Vagina (tissue), 2 donors: ENCODE data around the gene RTF2. TPM values are rescaled to one million over a fixed set of nuclear protein-coding genes. Genes with fewer than 3 reads are reported as not detected.
"Not testable (repeated sequence)": the region's sequence is repeated elsewhere in the genome, so short reads cannot be mapped to it uniquely, and the experiment has no call there.

Source experiments
- DNase-seq, 2 donors: peaks; one replicate each; pipeline ENCODE4 v3.0.0-alpha.2; 2017; ENCODE audit errors: extremely low spot score in 2 of 2
- H3K27ac ChIP-seq: fragments of 200-600 bp; sonication (generic); one replicate; pipeline ENCODE4 v1.5.1; 2019
- H3K27me3 ChIP-seq: fragments of 200-600 bp; sonication (generic); one replicate; pipeline ENCODE4 v1.5.1; 2019
- H3K36me3 ChIP-seq, 2 donors: fragments of 200-600 bp; sonication (generic); one replicate each; pipeline ENCODE4 v1.5.1; 2017 to 2019
- H3K4me1 ChIP-seq: fragments of 200-600 bp; sonication (generic); one replicate; pipeline ENCODE4 v1.5.1; 2019
- H3K4me3 ChIP-seq, 2 donors: fragments of 200-600 bp; sonication (generic); 1 replicate in 1 of 2; 2 replicates in 1 of 2; pipeline ENCODE4 v1.5.1; 2016 to 2019
- H3K9me3 ChIP-seq: fragments of 200-600 bp; sonication (generic); one replicate; pipeline ENCODE4 v1.5.1; 2019
- POLR2A ChIP-seq, 2 donors: fragments of 450-650 bp; IDR thresholded peaks; one replicate each; pipeline ENCODE4 v1.6.1; 2017; ENCODE audit warnings: antibody characterized with exemption in 2 of 2, mild to moderate bottlenecking in 2 of 2, moderate library complexity in 2 of 2
- POLR2AphosphoS5 ChIP-seq, 2 donors: sonication (generic); formaldehyde crosslinking; IDR thresholded peaks; one replicate each; pipeline ENCODE4 v1.9.0; 2017; ENCODE audit warnings: antibody characterized with exemption in 2 of 2, mild to moderate bottlenecking in 2 of 2, low read depth in 1 of 2; ENCODE audit not compliant: insufficient read depth in 1 of 2
- intact Hi-C: fragments of 100-400 bp; cut with DNase I; formaldehyde crosslinking; loops from one replicate; pipeline ENCODE4 v1.15.1; 2023
- total RNA-seq: library from RNA; depleted of rRNA; stranded (reverse); fragments of >200 nt; gene quantifications from one replicate; pipeline ENCODE4 v1.2.3, GENCODE V29; 2016
- TF ChIP-seq, protein P1 (sequence below), 3 experiments: fragments of 450-650 bp in 2 of 3; fragments of 200-600 bp in 1 of 3; sonication (generic) in 1 of 3; IDR thresholded peaks; one replicate each; pipeline ENCODE4 v1.5.1; 2017 to 2019; ENCODE audit warnings: antibody characterized with exemption in 3 of 3, mild to moderate bottlenecking in 2 of 3, moderate library complexity in 2 of 3

The RTF2 gene
- total RNA-seq, 1 donor from 2014 or later: 47.1 TPM

GRCh38 chr20:56522311-56522710, 53.9 kb downstream of the RTF2 start:
- DNase-seq: no peak
- Histone ChIP-seq H3K4me1 (no peaks in the 10 kb centered on the region), H3K27me3 (no peaks in the 10 kb centered on the region), H3K9me3 (peaks cover 8% of the 10 kb centered on the region), H3K4me3 (no peak overlapping the region), H3K27ac (no peak overlapping the region), H3K36me3 (peaks cover 4 to 34% of the 10 kb centered on the region in 2 donors)
- TF ChIP-seq POLR2A (IDR thresholded peaks at IDR 0.05) (no peak), POLR2AphosphoS5 (IDR thresholded peaks at IDR 0.05; ENCODE audit: insufficient read depth in 1 of 2, low read depth in 1 of 2) (no peak)
- TF ChIP-seq, protein P1, sequence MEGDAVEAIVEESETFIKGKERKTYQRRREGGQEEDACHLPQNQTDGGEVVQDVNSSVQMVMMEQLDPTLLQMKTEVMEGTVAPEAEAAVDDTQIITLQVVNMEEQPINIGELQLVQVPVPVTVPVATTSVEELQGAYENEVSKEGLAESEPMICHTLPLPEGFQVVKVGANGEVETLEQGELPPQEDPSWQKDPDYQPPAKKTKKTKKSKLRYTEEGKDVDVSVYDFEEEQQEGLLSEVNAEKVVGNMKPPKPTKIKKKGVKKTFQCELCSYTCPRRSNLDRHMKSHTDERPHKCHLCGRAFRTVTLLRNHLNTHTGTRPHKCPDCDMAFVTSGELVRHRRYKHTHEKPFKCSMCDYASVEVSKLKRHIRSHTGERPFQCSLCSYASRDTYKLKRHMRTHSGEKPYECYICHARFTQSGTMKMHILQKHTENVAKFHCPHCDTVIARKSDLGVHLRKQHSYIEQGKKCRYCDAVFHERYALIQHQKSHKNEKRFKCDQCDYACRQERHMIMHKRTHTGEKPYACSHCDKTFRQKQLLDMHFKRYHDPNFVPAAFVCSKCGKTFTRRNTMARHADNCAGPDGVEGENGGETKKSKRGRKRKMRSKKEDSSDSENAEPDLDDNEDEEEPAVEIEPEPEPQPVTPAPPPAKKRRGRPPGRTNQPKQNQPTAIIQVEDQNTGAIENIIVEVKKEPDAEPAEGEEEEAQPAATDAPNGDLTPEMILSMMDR (IDR thresholded peaks at IDR 0.05): no peak
- intact Hi-C loops: no loop called here

- peaks cover 0 to 14% of the 10 kb centered on the region in 2 donors for H3K36me3 ChIP-seq
- H3K27ac ChIP-seq, H3K9me3 ChIP-seq, DNase-seq, intact Hi-C loops, H3K27me3 ChIP-seq, H3K4me3 ChIP-seq, H3K4me1 ChIP-seq: not testable (repeated sequence)
These were observed 56.0 kb downstream of the RTF2 start, which contains the start of gene FAM209A for GRCh38 chr20:56524444-56524843. Gene FAM209A, plus strand, starts transcription at chr20:56524744. Its CDS starts 65 bp downstream, at chr20:56524809.

DNA sequence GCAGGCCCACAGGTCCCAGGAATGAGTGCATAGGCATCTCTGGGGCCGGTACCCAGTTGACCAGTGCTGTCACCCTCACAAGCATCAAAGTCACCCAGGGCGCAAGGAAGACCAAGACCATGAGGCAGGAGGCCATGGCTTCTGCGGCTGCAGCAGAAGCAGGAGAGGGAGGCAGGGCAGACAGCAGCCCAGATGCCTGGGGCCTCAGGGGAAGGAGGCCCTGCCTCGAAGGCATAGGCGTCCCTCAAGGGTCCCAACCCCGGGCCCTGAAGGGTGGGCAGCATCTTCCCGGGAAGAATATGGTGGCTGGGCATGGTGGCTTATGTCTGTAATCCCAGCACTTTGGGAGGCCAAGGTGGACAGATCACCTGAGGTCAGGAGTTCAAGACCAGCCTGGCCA, 59.1 kb downstream of the RTF2 start:
- DNase-seq: no peak
- no peaks in the 10 kb centered on the region for H3K9me3 ChIP-seq
- no peaks in the 10 kb centered on the region for H3K27me3 ChIP-seq
- no peak overlapping the region for H3K4me3 ChIP-seq
- no peaks in the 10 kb centered on the region for H3K36me3 ChIP-seq
- intact Hi-C loops: no loop called here
- H3K27ac ChIP-seq: no peak overlapping the region
- H3K4me1 ChIP-seq: no peaks in the 10 kb centered on the region
- TF ChIP-seq POLR2AphosphoS5 (IDR thresholded peaks at IDR 0.05; ENCODE audit: insufficient read depth in 1 of 2, low read depth in 1 of 2) (no peak), POLR2A (IDR thresholded peaks at IDR 0.05) (no peak)
- TF ChIP-seq, protein P1 (IDR thresholded peaks at IDR 0.05): no peak

- DNase-seq, H3K4me1 ChIP-seq, intact Hi-C loops: not testable (repeated sequence)
These were observed 64.5 kb downstream of the RTF2 start, which contains the start of gene FAM209B for GRCh38 chr20:56532946-56533345. Gene FAM209B, plus strand, starts transcription at chr20:56533246. Its CDS starts 96 bp downstream, at chr20:56533342.

DNA sequence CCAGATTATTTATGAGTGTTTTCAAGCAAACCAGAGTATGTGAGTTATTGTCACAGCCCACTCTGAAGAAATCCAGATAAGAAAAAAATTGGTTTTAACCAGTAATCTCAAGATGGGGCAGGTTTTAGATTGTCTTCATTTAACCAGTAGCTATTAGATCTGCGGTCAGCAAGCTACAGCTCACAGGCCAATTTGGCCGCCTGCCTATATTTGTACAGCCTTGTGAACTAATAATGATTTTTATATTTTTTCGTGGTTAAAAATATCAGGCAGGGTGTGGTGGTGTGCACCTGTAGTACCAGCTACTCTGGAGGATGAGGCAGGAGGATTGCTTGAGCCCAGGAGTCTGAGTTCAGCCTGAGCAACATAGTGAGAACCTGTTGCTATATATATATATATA, 69.6 kb downstream of the RTF2 start:
- H3K27ac ChIP-seq: no peak overlapping the region
- no peaks in the 10 kb centered on the region for H3K9me3 ChIP-seq
- TF ChIP-seq, protein P1 (IDR thresholded peaks at IDR 0.05): no peak
- no peak for TF ChIP-seq POLR2A (IDR thresholded peaks at IDR 0.05)
- TF ChIP-seq POLR2AphosphoS5 (IDR thresholded peaks at IDR 0.05; ENCODE audit: insufficient read depth in 1 of 2, low read depth in 1 of 2): no peak
- no peaks in the 10 kb centered on the region for H3K4me1 ChIP-seq
- intact Hi-C loops: no loop called here
- no peak overlapping the region for H3K4me3 ChIP-seq
- DNase-seq: no peak
- no peaks in the 10 kb centered on the region for H3K36me3 ChIP-seq
- no peaks in the 10 kb centered on the region for H3K27me3 ChIP-seq

More at GRCh38 chr20:56532946-56533345, 64.5 kb downstream of the RTF2 start, which contains the start of gene FAM209B:
- H3K27ac ChIP-seq, H3K27me3 ChIP-seq, H3K36me3 ChIP-seq, H3K9me3 ChIP-seq, H3K4me3 ChIP-seq: not testable (repeated sequence)

GRCh38 chr20:56540415-56540814, 72.0 kb downstream of the RTF2 start:
- Histone ChIP-seq H3K27me3 (no peaks in the 10 kb centered on the region), H3K27ac (no peak overlapping the region), H3K9me3 (no peaks in the 10 kb centered on the region), H3K4me1 (no peaks in the 10 kb centered on the region), H3K4me3 (no peak overlapping the region), H3K36me3 (no peaks in the 10 kb centered on the region)
- TF ChIP-seq POLR2AphosphoS5 (IDR thresholded peaks at IDR 0.05; ENCODE audit: insufficient read depth in 1 of 2, low read depth in 1 of 2) (no peak), POLR2A (IDR thresholded peaks at IDR 0.05) (no peak)
- TF ChIP-seq, protein P1 (IDR thresholded peaks at IDR 0.05): no peak
- intact Hi-C loops: no loop called here
- DNase-seq: no peak
